Gastroesophageal sphincter (tissue), 3 donors: ENCODE results near the gene RHCE.

Experiments used
- EP300 ChIP-seq: sonication (generic); formaldehyde crosslinking; IDR thresholded peaks from one replicate; pipeline ENCODE4 v1.6.1; 2017; ENCODE audit warnings: antibody characterized with exemption, mild to moderate bottlenecking
- TF ChIP-seq, protein P1 (sequence below), 4 experiments: fragments of 200-600 bp in 2 of 4; fragments of 450-650 bp in 2 of 4; sonication (generic) in 1 of 4; IDR thresholded peaks; one replicate each; pipeline ENCODE4 v1.5.1; 2017 to 2019; ENCODE audit warnings: antibody characterized with exemption in 4 of 4, mild to moderate bottlenecking in 2 of 4, moderate library complexity in 2 of 4

DNA sequence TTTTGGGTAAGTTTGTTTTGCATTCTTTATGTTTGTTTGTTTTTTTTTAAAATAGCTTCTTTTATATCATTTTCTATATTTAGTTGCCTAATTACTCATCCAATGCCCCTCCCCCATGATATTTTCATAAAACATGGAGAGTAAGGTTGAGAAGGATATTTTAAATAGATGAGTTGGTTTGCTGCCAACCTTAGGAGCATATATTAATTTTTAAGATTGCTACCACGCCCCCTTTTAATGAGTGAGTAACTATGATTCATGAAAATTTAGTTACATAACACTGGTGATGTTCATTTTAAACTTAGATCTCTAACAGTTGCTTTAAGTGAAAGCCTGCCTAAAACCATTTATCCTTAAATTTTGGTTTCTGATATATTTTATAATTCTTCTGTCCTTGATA, 63.8 kb downstream of the RHCE start:
- TF ChIP-seq EP300 = no peak
- TF ChIP-seq, protein P1, sequence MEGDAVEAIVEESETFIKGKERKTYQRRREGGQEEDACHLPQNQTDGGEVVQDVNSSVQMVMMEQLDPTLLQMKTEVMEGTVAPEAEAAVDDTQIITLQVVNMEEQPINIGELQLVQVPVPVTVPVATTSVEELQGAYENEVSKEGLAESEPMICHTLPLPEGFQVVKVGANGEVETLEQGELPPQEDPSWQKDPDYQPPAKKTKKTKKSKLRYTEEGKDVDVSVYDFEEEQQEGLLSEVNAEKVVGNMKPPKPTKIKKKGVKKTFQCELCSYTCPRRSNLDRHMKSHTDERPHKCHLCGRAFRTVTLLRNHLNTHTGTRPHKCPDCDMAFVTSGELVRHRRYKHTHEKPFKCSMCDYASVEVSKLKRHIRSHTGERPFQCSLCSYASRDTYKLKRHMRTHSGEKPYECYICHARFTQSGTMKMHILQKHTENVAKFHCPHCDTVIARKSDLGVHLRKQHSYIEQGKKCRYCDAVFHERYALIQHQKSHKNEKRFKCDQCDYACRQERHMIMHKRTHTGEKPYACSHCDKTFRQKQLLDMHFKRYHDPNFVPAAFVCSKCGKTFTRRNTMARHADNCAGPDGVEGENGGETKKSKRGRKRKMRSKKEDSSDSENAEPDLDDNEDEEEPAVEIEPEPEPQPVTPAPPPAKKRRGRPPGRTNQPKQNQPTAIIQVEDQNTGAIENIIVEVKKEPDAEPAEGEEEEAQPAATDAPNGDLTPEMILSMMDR (IDR thresholded peaks at IDR 0.05) = no peak
